Kasumi-1 (cell line): ENCODE results near the gene TRAK2.

ENCODE experiments used
- DNase-seq, 2 experiments: peaks; one replicate each; lab custom pipeline; 2025; lab: John Stamatoyannopoulos, UW

Gene TRAK2

DNA sequence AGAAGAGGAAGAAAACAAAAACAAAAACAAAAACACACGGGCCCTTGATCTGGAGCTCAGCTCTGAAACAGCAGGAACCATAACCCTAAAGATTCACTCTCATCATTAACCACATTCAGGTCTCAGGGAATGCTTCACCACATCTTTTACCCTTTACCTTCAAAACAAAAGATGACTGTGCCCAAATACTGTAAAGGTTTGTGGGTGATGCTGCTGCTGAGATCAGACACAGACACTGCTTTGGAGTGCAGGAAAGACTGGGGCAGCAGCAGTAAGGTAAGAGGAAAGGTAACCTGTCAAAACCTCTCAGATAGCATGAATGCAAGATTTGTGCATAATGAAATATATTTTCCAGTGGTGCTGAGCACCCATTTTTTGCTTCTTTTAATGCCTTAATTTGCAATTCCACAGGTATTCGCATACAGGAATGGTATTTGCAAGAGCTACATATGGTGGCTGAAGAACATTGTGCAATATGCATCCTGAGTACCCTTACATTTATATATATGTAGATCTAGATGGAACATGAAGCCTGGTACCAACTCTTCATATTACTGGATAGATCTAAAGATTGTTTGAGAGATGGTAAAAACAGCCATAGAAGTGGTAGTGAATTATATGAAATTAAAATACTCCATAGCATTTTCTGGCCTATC is 90.1 kb downstream of the TRAK2 start:
- DNase-seq = no peak

DNA sequence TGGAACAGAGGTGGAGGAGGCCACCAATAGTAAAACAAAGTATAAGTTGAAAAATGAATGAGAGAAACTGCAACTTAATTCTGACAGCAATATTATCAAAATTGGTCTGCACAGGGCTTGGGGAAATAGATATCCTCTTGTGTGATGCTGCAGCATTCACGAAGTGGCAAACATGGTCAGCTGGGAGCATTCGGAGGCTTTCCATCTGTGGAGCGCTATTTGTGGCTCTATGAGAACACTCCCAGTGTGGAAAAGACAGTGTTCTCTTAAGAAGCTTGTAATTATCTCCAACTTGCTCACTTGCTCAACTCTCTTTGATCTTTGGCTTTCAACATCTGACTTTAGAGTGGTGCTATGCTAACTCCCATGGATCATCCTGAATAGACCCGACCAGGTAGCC is 91.0 kb downstream of the TRAK2 start:
- no peak for DNase-seq

DNA sequence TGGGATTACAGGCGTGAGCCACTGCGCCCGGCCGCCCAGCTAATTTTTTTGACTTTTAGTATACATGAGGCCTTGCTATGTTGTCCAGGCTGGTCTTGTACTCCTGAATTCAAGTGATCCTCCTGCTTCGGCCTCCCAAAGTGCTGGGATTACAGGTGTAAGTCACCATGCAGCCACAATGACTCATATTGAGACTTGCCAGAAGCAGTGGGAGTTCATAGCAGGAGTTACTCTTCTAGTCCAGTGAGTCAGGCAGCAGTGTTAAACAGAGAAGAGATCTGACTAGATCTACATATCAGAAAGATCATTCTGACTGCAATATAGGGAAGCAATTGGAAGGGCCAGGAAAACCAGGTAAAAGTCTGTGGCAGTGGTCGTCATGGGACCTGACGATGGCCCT is 92.6 kb downstream of the TRAK2 start:
- DNase-seq = no peak

DNA sequence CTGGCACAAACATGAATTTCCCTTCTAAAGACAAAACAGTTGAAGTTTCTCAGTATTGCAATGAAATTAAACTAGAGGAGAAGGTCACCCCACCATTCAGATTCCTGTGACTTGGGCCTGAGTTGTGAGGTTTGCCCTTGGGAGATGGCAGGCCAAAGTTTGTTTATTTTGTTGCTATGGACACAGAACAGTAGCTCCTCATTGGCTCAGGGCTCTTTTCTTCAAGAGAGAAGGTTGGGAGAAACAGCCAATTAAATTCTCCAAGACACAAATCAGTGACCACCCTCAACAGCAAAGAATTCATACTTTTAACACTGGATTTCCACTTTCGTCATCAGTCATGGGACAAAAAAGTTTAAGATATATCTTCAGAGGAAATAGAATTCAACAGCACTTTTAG is 94.0 kb downstream of the TRAK2 start, which contains the start of gene FLACC1:
Gene FLACC1 (minus strand): TSS at position 125 of the 400 bp plus-strand sequence. CDS start 5,941 bp downstream, outside the sequence.
- no peak for DNase-seq

DNA sequence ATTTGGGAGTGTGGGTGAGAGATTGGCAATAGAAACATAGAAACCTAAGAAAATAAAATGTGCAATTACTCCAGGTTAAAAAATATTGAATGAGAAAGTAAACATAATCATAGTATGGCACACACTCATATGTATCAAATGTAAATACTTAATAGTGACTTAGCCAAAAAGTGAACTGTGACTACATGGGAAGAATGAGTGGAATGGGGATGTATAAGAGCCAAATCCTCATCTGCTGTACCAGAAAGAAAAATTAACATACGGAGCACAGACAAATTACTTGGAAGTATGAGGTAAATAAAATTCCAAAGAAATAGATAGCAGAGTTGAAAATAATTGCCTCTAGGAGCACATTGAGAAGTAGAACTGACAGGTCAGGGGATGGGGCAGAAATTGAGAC is 98.1 kb downstream of the TRAK2 start:
- DNase-seq = no peak

DNA sequence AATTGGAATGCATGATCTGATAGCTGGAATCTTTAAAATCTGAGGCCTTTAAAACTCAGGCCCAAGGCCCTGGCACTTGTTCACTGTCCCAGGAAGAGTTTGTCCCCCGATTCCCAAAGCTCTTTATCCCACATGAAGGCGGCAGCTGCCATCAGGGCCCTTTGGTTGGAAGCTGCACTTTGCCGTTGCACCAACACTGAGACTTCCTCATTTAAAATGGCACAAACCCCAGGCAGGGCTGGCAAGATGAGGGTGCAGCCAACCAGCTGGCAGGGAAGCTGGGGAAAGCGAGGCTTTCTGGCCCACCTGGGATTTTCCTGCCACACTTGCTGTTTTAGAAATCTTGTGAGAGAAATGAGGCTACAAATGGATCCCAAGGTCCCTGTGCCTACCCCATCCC is 100.4 kb downstream of the TRAK2 start:
- no peak for DNase-seq

DNA sequence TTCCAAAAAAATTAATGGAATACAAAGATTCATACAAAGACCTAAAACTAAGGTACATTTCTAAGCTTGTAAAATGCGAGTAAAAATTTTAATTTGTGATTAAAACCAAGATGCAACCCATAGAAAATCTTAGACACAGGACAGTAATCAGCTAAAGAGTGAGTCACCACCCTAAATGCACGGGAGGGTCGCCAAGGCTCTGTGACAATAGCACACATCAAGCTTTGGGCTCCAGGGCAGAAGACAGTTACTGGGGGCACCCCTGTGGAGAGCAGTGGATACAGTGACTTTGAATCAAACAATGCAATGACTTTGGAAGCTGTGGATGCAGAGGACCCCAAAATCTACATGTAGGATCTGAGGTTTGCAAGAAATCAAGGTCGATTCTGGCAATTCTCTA is 101.7 kb downstream of the TRAK2 start:
- DNase-seq = no peak

DNA sequence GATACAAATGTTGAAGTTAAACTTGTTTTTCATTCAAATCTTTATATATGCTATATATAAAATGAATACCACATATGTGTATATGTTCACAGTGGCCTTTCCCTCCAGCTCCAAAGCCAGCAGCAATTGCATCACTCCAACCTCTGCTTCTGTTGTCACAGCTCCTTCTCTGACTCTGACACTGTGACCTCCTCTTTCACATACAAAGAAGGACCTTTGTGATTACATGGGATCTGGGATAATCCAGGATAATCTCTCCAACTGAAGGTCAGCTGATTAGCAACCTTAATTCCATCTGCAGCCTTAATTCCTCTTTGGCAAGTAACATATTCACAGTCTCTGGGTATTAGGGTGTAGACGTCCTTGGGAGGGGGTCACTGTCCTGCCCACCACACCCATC is 102.5 kb downstream of the TRAK2 start:
- DNase-seq = no peak

DNA sequence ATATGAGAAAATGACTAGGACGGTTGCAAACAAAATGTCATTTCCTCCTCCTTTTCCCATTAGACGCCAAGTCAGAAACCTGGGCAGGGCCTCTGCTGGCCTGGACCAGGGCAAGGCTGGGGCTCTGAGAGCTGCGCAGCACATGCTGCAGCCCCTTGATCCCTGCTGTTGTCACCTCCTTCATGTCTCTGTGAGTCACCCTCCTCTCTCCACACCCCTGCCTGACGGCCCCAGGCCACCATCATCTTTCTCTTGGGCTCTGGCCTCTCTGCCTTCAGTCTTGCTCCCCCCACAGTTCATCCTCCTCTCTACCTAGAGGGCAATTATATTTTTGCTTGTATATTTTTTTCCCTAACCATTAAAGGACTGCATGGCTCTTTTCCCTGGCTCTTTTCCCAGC is 104.1 kb downstream of the TRAK2 start:
- DNase-seq = no peak

DNA sequence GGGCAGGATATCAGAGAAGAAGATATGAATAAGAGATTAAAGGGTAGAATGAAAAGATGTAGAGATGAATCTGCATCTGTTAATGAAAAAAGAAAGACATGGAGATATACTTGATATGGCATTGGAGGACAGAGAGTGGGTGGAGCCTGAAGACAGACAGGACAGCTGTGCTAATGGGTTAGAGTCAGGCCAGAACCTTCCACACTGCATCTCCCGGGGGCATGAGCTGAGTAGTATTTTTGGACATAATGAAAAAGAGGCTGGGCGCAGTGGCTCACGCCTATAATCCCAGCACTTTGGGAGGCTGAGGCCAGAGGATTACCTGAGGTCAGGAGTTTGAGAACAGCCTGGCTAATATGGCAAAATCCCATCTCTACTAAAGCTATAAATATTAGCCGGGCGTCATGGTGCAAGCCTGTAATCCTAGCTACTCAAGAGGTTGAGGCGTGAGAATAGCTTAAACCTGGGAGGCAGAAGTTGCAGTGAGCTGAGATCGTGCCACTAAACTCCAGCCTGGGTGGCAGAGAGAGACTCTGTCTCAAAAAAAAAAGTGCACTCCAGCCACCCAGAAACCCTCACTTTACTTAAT is 105.5 kb downstream of the TRAK2 start:
- no peak for DNase-seq

DNA sequence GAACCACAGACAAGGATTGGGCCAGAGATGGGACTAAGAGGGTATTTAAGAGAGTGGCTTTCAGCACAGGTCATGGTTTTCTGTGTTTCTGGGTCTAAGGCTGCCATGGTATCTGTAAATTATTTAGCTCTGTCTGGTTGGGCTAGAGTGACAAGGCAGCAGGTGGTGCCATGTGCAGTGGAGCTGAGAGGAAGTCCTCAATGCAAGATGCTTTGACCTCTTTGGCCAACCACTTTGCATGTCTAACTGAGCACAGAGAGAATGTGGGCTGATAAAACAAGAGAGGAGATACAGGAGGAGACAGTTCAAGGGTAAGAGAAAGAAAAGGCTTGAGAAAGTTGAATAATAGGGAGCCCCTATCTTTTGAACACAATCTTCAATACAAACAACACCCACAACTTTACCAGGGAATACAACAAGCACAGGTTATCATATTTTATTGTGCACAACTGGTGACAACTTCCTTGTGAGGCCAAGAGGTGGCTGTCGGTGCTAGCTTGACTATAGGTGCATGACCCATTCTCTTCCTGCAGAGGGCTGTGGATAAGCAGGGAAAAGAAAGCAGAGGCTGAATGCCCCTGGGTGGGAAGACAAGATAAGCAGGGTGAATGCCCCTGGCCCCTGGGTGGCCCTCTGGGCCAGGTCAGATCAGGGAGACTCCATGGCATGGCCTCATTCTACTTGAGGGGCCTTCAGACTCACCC is 106.4 kb downstream of the TRAK2 start:
- peak in 1 of 2 experiments; percentile 28 for DNase-seq

DNA sequence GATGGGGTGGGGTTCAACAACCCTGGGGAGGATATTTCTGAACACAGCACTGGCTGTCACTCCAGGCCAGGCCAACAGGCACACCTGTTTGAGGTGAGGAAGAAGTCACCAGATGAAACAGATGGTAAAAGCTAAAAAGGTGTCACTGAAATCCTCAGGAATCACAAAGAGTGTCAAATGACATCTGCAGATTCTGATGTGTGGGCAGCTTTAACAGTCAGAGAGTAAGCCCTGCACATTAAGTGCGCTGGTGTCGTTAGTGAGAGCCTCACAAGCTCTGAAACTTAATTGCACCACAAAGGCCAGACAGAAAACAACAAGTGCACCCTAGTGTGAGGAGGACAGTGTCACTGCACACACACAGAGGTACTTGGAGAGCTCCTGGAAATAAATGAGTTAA is 107.7 kb downstream of the TRAK2 start:
- no peak for DNase-seq

DNA sequence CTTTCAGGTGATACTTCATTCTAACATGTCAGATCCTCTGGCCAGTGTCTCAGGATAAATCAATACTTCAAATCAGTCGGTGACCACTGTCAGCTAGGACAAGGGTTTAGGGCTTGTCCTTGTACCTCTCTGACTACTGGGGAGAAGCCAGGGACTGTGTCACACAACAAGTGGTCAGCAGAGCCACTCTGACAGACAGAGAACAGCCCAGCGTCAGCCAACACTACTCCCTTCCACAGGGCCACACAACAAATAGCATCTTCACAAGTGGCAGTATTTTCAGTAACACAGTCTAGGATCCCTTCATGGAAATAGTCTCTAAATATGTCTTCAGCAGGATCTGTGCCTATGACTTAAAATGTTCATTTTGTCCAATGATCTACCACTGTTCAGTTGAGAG is 108.3 kb downstream of the TRAK2 start:
- no peak for DNase-seq

DNA sequence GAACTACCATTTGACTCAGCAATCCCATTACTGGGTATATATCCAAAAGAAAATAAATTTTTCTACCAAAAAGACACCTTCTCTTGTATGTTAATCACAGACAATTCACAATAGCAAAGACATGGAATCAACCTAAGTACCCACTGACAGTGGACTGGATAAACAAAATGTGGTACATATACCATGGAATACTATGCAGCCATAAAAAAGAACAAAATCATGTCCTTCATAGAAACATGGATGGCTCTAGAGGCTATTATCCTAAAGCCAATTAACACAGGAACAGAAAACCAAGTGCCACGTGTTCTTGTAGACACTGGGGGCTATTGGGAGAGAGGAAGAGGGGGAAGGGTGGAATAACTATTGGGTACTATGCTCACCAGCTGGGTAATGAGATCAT is 121.8 kb downstream of the TRAK2 start:
- no peak for DNase-seq

DNA sequence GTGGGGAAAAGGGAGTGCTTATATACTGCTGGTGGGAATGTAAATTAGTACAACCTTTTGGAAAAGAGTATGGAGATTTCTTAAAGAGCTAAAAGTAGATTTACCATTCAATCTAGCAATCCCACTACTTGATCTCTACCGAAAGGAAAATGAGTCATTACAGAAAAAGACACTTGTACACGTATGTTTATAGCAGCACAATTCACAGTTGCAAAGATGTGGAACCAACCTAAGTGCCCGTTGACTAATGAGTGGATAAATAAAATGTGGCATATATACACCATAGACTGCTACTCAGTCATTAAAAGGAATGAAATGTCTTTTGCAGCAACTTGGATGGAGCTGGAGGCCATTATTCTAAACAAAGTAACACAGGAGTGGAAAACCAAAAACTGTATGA is 123.6 kb downstream of the TRAK2 start:
- DNase-seq = no peak
